Astrocyte of the cerebellum (primary cell): ENCODE data around the gene CREB5.
"Not testable (repeated sequence)": the region's sequence is repeated elsewhere in the genome, so short reads cannot be mapped to it uniquely, and the experiment has no call there.

Source experiments
- DNase-seq: peaks from one replicate; pipeline ENCODE4 v3.0.0-alpha.2; 2011; ENCODE audit warnings: low read depth
- H3K4me3 ChIP-seq: 2 replicates; pipeline ENCODE4 v1.5.1; 2011; ENCODE audit warnings: mild to moderate bottlenecking, low read depth, low read length, moderate library complexity
- in situ Hi-C: cut with HindIII; loops from 2 replicates; pipeline ENCODE4 v1.10.0; 2017; ENCODE audit warnings: low sequenced_read_pairs
- TF ChIP-seq, protein P1 (sequence below): IDR thresholded peaks from 2 replicates; pipeline ENCODE4 v1.5.1; 2012; ENCODE audit warnings: low read length, low read depth, moderate library complexity, mild to moderate bottlenecking; ENCODE audit errors: missing control alignments

The CREB5 gene

DNA sequence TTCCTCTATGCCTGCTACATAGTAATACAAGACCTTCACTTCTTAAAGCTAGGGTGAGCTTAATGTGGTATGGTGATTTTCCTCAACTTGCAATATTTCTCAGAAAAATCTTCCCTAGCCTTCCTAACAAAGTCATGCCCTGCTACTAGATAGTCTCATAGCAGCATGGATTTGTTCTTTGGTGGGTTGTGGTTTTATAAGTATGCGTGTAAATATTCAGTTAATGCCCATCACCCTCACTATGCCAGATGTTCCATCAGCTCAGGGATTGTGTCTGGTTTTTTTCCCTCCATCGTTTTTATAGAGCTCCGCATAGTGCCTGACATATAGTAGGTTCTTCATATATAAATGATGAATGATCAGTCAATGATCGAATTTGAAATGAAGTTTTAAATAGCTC is 182.8 kb downstream of the CREB5 start:
- H3K4me3 ChIP-seq = no peak overlapping the region
- in situ Hi-C loops = no loop called here
- TF ChIP-seq, protein P1, sequence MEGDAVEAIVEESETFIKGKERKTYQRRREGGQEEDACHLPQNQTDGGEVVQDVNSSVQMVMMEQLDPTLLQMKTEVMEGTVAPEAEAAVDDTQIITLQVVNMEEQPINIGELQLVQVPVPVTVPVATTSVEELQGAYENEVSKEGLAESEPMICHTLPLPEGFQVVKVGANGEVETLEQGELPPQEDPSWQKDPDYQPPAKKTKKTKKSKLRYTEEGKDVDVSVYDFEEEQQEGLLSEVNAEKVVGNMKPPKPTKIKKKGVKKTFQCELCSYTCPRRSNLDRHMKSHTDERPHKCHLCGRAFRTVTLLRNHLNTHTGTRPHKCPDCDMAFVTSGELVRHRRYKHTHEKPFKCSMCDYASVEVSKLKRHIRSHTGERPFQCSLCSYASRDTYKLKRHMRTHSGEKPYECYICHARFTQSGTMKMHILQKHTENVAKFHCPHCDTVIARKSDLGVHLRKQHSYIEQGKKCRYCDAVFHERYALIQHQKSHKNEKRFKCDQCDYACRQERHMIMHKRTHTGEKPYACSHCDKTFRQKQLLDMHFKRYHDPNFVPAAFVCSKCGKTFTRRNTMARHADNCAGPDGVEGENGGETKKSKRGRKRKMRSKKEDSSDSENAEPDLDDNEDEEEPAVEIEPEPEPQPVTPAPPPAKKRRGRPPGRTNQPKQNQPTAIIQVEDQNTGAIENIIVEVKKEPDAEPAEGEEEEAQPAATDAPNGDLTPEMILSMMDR = no peak
- no peak for DNase-seq

DNA sequence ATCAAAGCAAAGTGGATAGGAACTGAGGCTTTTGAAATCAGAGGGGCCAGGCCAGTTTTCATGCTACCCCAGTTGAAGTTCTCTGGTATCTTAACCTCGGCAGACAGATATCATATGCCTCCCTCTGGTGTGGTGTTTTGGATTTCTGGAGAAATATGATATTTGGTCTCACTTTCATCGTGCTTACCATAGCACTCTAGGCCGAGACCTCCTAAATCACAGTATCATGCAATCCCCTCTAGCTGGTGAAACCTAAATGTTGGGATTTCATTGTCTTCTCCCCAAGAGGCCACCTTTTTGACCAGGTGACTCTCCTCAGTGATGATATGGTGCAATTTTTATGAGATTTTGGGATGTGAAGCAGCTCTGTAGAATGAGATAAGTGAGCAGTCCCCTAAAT is 183.5 kb downstream of the CREB5 start:
- DNase-seq = no peak
- in situ Hi-C loops = no loop called here
- no peak overlapping the region for H3K4me3 ChIP-seq
- TF ChIP-seq, protein P1 = no peak

DNA sequence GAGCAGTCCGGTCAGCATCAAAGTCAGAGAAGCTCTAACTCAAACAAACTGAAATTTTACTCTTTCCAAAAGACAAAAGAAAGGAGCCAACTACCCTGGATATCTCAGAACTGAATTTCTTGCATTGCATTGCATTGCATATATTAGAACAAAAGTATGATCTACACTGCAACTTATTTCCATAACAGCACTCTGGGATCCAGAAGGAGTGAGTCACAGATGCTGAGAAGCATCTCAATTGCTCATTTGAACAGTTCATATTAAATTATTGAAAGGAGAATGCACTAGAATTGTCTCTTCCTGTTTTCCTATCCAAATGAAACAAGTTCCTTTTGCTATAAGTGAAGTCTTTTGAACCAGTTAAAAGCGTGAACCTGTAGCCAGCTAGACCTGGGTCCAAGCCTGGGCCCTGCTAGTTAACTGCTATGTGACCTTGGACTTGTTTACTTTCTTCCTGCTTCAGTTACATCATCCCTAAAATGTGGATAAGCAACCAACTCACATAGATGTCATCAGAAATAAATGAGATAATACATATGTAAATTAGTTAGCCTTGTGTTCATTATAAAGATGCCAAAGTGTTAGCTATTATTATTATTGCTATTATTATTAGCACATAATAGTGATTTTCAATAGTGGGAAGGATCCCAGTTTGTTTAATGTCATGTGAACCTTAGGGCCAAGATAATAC is 184.1 kb downstream of the CREB5 start:
- in situ Hi-C loops = no loop called here
- no peak for DNase-seq
- no peak overlapping the region for H3K4me3 ChIP-seq
- TF ChIP-seq, protein P1 = no peak

DNA sequence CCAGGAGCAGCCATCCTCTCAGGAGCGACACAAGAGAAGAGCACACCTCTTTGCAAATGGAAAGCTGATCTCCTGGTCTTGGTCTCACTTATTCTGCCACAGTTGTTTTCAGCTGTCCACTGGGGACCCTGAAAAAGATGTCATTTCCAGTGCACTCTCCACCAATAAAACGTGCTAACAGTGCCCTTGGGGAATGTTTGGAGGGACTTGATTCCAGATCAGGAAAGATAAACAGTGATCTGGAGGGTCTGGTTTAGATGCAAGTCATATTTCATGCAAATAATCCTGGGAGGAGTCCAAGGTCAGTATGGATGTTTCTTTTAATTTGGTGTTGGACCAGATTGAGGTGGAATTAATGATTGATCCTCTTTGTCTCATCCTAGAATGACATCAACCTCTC is 185.0 kb downstream of the CREB5 start:
- TF ChIP-seq, protein P1 = no peak
- H3K4me3 ChIP-seq = no peak overlapping the region
- no peak for DNase-seq
- in situ Hi-C loops = no loop called here

DNA sequence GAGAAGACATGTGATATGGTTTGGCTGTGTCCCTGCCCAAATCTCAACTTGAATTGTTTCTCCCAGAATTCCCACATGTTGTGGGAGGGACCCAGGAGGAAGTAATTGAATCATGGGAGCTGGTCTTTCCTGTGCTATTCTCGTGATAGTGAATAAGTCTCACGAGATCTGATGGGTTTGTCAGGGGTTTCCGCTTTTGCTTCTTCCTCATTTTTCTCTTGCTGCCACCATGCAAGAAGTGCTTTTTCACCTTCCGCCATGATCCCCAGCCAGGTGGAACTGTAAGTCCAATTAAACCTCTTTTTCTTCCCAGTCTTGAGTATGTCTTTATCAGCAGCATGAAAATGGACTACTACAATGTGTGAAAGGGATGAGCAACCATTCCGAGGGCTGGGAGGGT is 185.7 kb downstream of the CREB5 start:
- H3K4me3 ChIP-seq, DNase-seq, in situ Hi-C loops: not testable (repeated sequence)

DNA sequence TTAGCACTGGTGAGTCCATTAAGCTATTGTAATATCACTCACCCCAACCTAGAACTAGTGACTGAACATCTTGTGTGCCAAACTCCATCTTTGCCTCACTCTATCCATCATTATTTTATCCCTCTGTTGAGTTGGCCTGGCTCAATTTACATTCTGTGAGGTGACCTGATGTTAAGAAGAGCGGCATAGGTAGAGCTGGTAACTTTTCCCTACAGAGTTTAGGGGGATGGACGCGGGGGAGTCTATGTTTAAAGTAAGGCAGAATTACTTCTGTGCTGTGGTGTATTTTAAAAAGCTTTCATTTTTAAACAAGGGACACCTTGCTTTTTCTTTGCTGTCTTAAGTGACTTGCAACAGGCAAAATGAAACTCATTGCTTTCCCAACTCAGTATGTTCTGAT is 186.3 kb downstream of the CREB5 start:
- in situ Hi-C loops = no loop called here
- TF ChIP-seq, protein P1 = no peak
- no peak for DNase-seq
- H3K4me3 ChIP-seq = no peak overlapping the region

DNA sequence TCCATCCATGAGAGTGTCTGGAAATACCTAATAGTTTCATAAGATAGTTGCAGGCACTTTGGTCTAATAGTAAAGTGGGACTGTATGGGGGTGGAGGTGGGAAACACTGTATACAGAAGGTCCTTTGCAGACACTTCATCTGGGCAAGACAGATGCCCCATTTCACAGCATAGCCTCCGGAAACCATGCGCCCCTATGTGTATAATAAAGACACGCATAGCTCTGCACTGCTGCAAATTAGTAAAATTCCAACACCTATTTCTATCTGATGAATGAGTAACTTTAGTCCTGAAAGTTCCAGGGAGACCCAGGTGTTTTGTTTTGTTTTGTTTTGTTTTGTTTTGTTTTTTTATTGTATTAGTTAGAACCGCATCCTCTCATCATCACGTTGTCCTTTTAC is 187.1 kb downstream of the CREB5 start:
- TF ChIP-seq, protein P1 = no peak
- in situ Hi-C loops = no loop called here
- DNase-seq = no peak

More for the DNA sequence above, 187.1 kb downstream of the CREB5 start:
- H3K4me3 ChIP-seq = no peak overlapping the region
